Measurements from ENCODE around the gene BMS1.

BMS1 gene

GRCh38 chr10:42877496-42878030 is 95.0 kb downstream of the BMS1 start:
- DNase-seq (ENCODE audit: low read depth, low spot score): peak; percentile 5
- H3K4me3 ChIP-seq (ENCODE audit: low read length): no peak overlapping the region

DNA sequence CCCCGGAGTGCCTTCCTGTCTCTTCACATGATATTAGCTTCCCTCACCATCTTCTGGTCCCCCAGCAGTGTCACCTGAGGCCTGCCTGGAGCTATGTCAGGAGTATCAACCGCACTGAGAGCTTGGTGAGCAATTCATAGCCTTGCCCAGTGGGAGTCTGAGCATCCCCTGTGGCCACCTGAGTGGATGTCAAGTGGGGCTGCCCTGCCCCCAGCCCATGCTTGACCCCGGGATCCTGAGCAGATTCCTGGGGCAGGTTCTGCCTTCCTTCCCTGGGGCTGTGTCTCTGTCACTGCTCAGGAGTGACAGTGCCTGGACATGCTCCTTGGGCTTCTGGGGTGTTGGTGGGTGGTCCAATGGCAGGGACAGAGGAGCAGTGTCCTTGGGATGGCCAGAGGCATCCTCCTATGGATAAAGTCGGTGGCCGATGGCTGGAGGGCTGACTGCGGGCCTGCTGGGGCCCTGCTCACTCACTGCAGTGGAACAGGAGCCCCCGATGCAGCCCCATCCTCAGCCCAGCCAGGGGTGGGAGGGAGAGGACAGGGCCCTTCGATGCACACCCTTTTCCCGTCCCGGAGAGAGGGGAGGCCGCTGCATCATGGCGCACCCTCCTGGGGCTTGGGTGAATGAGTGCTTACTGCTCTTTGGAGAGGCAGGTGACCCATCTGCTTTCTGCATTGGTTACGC is 95.7 kb downstream of the BMS1 start:
- no peak overlapping the region for H3K4me3 ChIP-seq (ENCODE audit: low read length)
- no peak for DNase-seq (ENCODE audit: low read depth, low spot score)

GRCh38 chr10:42878821-42879195 is 96.2 kb downstream of the BMS1 start:
- no peak for DNase-seq (ENCODE audit: low read depth, low spot score)
- no peak overlapping the region for H3K4me3 ChIP-seq (ENCODE audit: low read length)

DNA sequence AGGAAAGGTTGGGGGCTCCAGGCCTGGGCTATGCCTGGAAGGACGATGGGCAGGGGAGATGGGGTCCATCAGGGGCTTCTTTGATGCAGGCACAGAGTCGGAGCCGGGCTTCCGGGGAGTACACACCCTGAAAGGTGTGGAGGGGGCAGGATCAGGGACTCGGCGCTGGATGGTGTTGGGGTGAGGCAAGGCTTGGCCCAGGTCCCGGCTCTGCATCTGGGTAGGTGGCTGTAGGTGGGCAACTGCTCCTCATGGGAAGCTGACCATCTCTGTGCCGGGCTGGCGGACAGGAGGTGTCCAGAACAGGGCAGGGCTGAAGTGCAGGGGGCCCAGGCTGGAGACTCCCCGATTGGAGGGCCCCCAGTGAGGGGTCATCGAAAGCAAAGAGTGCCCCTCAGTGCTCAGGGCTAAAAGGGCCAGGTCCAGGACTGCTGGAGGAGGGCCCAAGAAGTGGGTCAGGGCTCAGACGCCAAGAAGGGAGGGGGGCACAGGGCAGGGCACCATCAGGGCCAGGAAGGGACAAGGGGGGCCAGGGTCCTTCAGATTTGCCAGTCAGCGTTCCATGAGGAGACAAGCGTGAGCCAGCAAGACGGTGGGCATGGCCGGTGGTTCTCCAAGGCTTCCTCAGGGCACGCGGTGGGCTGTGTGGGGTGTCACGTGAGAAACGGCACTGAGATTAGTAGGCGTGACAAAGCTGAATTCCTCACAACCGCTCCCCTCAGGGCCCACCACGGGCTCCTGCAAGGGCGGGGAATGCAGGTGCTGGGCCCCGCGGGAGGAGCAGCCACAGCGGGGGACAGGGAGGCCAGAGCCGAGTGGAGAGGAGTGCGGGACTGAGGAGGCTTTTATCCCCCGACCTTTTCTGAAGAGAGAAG is 97.0 kb downstream of the BMS1 start:
- no peak for DNase-seq (ENCODE audit: low read depth, low spot score)
- H3K4me3 ChIP-seq (ENCODE audit: low read length): no peak overlapping the region

GRCh38 chr10:42880255-42880620 is 97.6 kb downstream of the BMS1 start:
- DNase-seq (ENCODE audit: low read depth, low spot score): no peak
- no peak overlapping the region for H3K4me3 ChIP-seq (ENCODE audit: low read length)

DNA sequence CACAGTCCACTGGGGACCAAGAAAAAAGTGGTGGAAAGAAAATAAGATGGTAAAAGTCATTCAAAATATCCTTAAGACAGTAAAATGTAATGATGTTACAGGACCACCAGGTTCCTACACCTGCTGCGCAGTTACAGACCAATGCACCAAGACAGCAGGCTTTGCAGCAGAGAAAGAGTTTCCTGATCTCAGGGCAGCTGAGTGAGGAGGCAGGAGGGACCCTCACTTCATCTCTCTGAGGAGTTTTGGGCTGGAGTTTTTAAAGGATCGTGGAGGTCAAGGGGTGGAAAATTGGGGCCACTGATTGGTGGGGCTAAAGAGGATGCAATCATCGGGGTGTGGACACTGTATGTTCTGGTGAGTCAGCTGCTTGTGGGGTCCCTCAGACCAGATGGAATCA is 100.0 kb downstream of the BMS1 start:
- no peak for DNase-seq (ENCODE audit: low read depth, low spot score)
- no peak overlapping the region for H3K4me3 ChIP-seq (ENCODE audit: low read length)

All from Jurkat, Clone E6-1 (cell line).